IPS-NIHi7 (cell line): Measurements from ENCODE around the gene FAAH.

Experiments used
- DNase-seq: peaks from one replicate; pipeline ENCODE4 v3.0.0; 2012; ENCODE audit warnings: mixed read lengths; ENCODE audit errors: extremely low spot score

The FAAH gene

GRCh38 chr1:46401154-46401913 is 7.2 kb downstream of the FAAH start:
- DNase-seq = no peak

DNA sequence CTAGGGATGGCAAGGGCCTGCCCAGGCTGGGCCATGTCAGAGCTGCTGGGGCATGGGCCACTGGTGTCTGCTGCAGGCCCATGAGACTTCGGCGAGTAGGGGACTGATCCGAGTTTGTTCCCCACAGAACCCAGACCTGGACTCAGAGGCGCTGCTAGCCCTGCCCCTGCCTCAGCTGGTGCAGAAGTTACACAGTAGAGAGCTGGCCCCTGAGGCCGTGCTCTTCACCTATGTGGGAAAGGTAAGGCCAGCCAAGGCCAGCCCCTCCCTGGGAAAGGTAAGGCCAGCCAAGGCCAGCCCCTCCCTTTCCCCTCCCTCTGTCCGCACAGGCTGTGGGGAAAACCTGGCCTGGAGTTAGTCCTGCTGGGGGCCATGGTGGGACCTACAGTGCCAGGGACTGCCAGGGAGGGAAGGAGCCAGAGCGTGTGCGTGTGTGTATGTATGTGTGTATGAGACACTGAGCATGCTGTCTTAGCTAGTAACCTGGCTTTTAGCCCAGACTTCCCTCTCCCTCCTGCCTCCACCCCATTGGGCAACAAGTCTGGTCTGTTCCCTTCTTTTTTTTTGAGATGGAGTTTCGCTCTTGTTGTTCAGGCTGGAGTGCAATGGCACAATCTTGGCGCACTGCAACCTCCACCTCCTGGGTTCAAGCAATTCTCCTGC is 8.0 kb downstream of the FAAH start:
- DNase-seq = peak; percentile 80

- no peak for DNase-seq
Measured at GRCh38 chr1:46403916-46404315, 9.8 kb downstream of the FAAH start.

DNA sequence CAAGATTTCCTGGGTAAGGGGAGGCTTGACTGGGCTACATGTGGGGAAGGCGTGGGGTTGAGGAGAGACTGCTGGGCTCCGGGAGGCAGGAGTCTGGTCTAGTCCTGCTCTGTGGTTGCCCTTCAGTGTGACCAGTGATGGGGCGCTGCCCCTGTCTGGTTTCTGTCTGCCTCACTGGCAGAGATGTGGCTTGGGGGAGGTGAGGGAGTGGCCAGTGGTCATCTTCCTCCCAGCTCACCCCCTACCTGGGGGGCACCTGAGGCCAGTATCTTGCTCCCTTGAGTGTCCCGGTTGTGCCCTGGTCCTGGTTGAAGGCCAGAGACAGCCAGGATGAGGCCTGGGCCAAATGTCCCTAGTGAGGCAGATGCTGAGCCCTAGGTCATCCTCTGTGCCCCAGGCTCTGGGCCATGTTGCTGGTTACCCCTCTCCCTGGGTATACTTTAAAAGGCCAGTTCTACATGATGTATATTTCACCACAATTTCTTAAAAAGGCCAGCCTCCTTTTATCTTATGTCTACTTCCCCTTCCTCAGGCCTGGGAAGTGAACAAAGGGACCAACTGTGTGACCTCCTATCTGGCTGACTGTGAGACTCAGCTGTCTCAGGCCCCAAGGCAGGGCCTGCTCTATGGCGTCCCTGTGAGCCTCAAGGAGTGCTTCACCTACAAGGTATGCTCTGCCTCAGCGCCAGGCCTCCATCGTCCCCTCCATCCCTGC is 10.5 kb downstream of the FAAH start:
- no peak for DNase-seq

DNA sequence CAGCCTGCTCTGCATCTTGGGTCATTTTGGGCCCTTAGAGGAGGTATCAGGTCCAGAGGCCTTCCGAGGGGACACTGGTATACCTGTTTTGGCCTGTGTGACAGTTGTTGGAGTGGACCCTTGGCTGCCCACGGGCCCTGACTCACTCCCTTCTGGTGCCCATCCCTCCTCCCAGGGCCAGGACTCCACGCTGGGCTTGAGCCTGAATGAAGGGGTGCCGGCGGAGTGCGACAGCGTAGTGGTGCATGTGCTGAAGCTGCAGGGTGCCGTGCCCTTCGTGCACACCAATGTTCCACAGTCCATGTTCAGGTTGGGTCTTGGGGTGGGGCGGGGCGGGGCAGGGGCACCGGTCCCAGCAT is 11.1 kb downstream of the FAAH start:
- no peak for DNase-seq

DNA sequence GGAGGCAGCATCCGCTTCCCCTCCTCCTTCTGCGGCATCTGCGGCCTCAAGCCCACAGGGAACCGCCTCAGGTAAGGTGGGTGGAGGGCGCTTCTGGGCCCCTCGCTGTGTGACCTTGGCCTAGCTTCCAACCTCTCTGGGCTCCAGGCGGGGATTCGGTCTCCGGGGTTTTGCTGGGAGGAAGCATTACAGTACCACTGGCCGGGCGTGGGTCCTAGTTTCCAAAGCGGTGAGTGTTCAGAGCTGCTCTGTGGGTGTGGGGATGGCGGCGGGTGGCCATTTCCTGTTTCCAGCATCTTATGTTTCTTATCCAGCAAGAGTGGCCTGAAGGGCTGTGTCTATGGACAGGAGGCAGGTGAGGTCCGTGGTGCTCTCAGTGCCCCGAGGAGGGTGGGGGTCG is 11.6 kb downstream of the FAAH start:
- DNase-seq = no peak

DNA sequence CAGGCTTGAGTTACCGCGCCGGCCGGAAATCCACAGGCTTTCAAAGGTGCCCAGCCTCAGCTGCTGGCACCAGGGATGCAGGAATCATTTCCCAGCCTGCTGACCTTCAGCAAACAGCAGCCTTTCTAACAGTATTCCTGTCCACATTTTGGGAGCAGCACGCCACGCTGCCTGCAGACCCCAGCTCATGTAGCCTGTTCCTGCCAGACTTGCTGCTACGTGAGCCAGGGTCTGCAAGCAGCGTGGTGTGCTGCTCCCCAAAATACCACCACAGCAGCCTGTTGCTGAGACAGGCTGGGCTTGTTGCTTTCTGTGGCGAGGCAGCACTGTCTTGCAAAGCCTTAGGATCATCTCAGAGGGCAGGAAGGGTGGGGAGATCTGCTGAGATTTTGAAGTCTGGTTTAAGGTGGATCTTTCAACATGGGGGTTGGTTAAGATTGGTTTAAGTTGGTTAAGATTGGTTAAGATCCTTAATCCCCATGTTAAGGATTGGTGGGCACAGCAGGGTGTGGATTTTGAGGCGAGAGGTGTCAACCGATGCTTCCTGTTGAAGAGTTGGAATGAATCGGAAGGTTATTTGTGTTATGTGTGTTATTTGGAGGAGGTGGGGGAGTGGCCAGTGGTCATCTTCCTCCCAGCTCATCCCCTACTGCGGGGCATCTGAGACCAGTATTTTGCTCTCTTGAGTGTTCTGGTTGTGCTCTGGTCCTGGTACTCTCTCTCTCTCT is 12.9 kb downstream of the FAAH start:
- DNase-seq = no peak

DNA sequence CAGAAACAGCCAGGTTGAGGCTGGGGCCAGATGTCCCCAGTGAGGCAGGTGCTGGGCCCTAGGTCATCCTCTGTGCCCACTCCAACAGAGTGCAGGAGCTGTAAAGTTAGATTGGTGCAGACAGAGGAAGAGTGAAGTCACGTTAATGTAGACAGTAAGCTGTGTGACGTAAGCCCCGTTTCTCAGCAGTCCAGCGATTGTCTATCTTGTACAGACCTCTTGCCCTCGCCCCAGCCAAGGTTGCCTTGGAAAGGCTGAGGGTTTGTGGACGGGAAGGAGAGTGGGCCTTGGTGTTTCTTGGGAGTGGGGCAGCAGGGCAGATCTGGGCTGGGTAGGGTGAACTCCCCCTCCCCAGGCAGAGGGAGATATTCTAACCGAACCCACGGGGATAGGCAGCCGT is 13.5 kb downstream of the FAAH start:
- DNase-seq = no peak

GRCh38 chr1:46408356-46409062 is 14.4 kb downstream of the FAAH start:
- DNase-seq = no peak

DNA sequence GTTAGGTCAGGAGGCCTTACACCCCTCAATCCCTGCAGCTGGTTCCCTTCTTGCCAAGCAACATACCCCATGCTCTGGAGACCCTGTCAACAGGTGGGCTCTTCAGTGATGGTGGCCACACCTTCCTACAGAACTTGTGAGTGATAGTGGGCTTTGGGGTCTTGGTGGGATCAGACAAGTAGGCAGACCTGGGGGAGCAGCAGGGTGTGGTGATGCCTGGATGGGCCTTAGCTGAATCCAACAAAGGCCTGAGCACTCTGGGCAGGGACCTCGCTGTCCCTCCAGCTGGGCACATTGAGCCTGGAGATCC is 14.9 kb downstream of the FAAH start:
- no peak for DNase-seq

GRCh38 chr1:46410156-46411009 is 16.3 kb downstream of the FAAH start:
- DNase-seq = no peak

GRCh38 chr1:46411010-46411405 is 16.9 kb downstream of the FAAH start:
- DNase-seq = no peak

GRCh38 chr1:46411601-46412341 is 17.7 kb downstream of the FAAH start:
- peak; percentile 89 for DNase-seq

GRCh38 chr1:46412893-46413595 is 18.9 kb downstream of the FAAH start:
- no peak for DNase-seq

GRCh38 chr1:46413596-46413985 is 19.5 kb downstream of the FAAH start:
- DNase-seq = peak; percentile 75

DNA sequence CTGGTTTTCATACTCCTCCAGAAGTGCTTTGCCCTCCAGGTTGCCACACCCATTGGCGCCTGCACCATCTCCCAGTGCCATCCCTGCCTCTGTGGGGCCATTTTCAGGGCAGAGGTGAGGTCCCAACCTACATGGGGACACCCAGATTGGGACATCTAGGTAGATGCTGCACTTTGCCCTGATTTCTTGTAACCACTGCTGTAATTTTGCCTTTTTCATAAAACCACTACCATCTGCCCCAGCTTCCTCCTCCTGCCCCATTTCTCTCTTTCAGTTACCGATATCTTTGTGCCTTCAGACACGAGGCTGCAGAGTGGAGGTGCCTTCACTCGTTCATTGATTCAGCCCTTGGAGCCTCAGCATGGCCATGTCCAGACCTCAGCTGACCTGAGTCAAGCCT is 21.4 kb downstream of the FAAH start:
- DNase-seq = no peak

GRCh38 chr1:46418976-46419375 is 24.9 kb downstream of the FAAH start:
- DNase-seq = no peak

DNA sequence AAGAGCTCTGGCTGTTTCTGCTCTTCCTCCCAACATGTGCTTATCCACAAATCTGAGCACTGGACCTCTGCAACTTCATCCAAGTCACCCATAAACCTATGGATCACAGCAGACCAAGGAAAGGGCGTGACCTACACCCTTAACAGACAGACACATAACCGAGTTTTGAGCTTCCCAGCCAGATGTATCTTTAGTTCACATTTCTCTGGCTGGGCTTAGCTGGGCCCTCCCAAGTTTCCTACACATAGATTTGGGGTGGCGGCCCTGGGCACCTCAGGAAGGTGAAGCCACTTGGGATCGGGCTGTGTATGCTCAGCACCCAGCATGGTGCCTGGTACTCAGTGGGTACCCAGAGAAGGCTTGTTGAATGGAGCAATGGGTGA is 26.4 kb downstream of the FAAH start:
- no peak for DNase-seq

- no peak for DNase-seq
Measured at GRCh38 chr1:46421739-46422138, 27.6 kb downstream of the FAAH start.
